Chondrocyte (in vitro differentiated cells): ENCODE data around the gene DSTN. TPM values are rescaled to one million over a fixed set of nuclear protein-coding genes. Genes with fewer than 3 reads are reported as not detected.
A peak's percentile ranks its signal among the peaks of the same experiment; 100 is the strongest.

ENCODE experiments used
- DNase-seq: peaks from one replicate; pipeline ENCODE4 v3.0.0; 2021; ENCODE audit warnings: mixed read lengths, low spot score
- H3K27ac Mint-ChIP-seq: one replicate; pipeline ENCODE4 v1.8.0; 2021; ENCODE audit warnings: mild to moderate bottlenecking, moderate library complexity, mixed read lengths; ENCODE audit not compliant: unreplicated experiment
- H3K27me3 Mint-ChIP-seq: 2 replicates; pipeline ENCODE4 v1.8.0; 2021; ENCODE audit warnings: low read depth, mixed read lengths
- H3K36me3 Mint-ChIP-seq: 2 replicates; pipeline ENCODE4 v1.8.0; 2021; ENCODE audit warnings: low read depth, mixed read lengths
- H3K4me1 Mint-ChIP-seq: 2 replicates; pipeline ENCODE4 v1.8.0; 2021; ENCODE audit warnings: low read depth, mild to moderate bottlenecking, mixed read lengths
- H3K4me3 Mint-ChIP-seq: one replicate; pipeline ENCODE4 v1.8.0; 2021; ENCODE audit warnings: mild to moderate bottlenecking, moderate library complexity, mixed read lengths; ENCODE audit not compliant: unreplicated experiment
- H3K9me3 Mint-ChIP-seq: 2 replicates; pipeline ENCODE4 v1.8.0; 2021; ENCODE audit warnings: low read depth, mixed read lengths
- total RNA-seq: library from RNA; stranded (reverse); gene quantifications from 3 replicates; pipeline ENCODE4 v1.2.1, GENCODE V29; 2021
- TF ChIP-seq, protein P1 (sequence below): fragments of 200-600 bp; sonication (generic); IDR thresholded peaks from 2 replicates; pipeline ENCODE4 v1.5.0; 2021; ENCODE audit warnings: antibody characterized with exemption, mild to moderate bottlenecking, moderate library complexity

The DSTN gene
- total RNA-seq, 1 donor from 2014 or later = 1,290 TPM

DNA sequence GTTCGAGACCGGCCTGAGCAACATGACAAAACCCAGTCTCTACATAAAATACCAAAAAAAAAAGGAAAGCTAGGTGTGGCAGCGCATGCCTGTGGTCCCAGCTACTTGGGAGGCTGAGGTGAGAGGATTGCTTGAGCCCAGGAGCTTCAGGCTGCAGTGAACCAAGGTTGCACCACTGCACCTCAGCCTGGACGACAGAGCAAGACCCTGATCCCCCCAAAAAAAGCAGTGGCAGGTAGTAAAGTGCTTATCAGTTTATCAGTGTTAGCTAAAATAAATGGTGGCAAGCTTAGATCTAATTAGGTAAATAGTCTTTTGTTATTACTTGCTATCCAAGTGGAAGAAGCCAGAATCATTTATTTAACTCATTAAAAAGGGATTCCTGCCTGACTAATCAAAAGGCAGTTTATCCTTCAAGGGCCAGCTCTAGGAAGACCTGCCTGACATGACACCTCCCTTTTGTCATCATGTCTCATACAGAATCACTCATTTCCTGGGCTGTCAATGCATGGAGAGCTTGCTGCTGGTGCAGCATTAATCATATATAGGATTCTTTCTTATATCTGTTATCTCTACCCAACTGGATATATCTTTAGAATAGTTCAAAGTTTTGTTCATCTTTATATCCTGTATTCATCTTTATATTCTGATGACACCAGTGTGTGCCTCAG lies 9.6 kb downstream of the DSTN start:
- peaks cover 27% of the 10 kb centered on the region for H3K36me3 Mint-ChIP-seq
- H3K4me1 Mint-ChIP-seq = peaks cover 86% of the 10 kb centered on the region
- H3K27ac Mint-ChIP-seq = peak overlapping the region; percentile 85
- TF ChIP-seq, protein P1, sequence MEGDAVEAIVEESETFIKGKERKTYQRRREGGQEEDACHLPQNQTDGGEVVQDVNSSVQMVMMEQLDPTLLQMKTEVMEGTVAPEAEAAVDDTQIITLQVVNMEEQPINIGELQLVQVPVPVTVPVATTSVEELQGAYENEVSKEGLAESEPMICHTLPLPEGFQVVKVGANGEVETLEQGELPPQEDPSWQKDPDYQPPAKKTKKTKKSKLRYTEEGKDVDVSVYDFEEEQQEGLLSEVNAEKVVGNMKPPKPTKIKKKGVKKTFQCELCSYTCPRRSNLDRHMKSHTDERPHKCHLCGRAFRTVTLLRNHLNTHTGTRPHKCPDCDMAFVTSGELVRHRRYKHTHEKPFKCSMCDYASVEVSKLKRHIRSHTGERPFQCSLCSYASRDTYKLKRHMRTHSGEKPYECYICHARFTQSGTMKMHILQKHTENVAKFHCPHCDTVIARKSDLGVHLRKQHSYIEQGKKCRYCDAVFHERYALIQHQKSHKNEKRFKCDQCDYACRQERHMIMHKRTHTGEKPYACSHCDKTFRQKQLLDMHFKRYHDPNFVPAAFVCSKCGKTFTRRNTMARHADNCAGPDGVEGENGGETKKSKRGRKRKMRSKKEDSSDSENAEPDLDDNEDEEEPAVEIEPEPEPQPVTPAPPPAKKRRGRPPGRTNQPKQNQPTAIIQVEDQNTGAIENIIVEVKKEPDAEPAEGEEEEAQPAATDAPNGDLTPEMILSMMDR = no peak
- no peaks in the 10 kb centered on the region for H3K27me3 Mint-ChIP-seq
- no peaks in the 10 kb centered on the region for H3K9me3 Mint-ChIP-seq
- no peak overlapping the region for H3K4me3 Mint-ChIP-seq
- DNase-seq = no peak

DNA sequence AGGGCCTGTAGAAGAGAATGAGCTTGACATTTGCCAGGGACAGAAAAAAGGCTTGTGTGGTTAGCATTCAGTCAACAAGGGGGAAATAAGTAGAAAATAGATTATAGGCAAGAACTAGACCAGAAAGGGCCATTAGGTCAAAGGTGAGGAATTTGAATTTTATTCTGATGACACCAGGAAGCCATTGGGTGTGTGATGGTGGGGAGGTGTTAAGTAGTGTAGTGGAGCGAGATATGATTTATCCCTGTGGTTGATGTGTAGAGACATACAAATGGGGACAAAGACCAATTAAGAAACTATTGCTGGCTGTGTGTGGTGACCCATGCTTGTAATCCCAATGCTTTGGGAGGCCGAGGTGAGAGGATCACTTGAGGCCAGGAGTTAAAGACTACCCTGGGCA lies 11.0 kb downstream of the DSTN start:
- no peaks in the 10 kb centered on the region for H3K9me3 Mint-ChIP-seq
- peaks cover 85% of the 10 kb centered on the region for H3K4me1 Mint-ChIP-seq
- H3K27me3 Mint-ChIP-seq = no peaks in the 10 kb centered on the region
- TF ChIP-seq, protein P1 = no peak
- H3K4me3 Mint-ChIP-seq = peak overlapping the region; percentile 11
- peak overlapping the region; percentile 56 for H3K27ac Mint-ChIP-seq
- H3K36me3 Mint-ChIP-seq = peaks cover 19% of the 10 kb centered on the region
- DNase-seq = no peak

DNA sequence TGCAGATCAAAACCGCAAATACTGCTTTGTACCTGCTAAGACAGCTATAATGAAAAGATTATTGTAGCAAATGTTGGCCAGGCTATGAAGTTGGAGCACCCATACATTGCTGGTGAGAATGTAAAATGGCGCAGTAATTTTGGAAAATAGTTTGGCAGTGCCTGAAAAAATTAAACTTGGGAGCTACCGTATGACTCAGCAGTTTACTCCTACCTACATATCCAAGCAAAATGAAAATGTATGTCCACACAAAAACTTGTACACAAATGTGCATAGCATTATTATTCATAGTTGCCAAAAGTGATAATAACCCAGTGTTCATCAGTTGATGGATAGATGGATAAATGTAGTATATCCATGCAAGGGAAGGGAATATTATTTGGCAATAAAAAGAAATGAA lies 13.3 kb downstream of the DSTN start:
- H3K9me3 Mint-ChIP-seq = no peaks in the 10 kb centered on the region
- H3K4me1 Mint-ChIP-seq = peaks cover 89% of the 10 kb centered on the region
- no peak for DNase-seq
- no peak overlapping the region for H3K4me3 Mint-ChIP-seq
- TF ChIP-seq, protein P1 = no peak
- no peaks in the 10 kb centered on the region for H3K27me3 Mint-ChIP-seq
- peaks cover 20% of the 10 kb centered on the region for H3K36me3 Mint-ChIP-seq
- H3K27ac Mint-ChIP-seq = peak overlapping the region; percentile 70

DNA sequence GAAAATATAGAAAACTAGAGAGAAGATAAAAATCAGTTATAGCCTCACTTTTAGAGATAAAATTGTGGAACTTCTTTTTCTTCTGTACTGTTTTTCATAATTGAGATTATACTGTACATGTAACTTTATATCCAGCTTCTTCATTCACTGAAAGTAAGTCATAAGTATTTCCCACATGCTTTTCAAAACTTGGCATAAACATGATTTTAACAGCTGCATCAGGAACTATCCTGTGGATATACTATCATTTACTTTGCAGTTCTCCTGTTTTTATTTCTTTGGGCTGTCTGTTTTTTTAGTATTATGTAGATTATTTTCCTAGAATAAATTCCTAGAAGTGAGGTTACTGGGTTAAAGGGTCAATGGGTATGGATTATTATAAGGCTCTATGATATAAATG lies 14.8 kb downstream of the DSTN start:
- Mint-ChIP-seq H3K27ac (peak overlapping the region; percentile 62), H3K9me3 (no peaks in the 10 kb centered on the region), H3K27me3 (no peaks in the 10 kb centered on the region), H3K4me3 (no peak overlapping the region), H3K36me3 (peaks cover 21% of the 10 kb centered on the region), H3K4me1 (peaks cover 89% of the 10 kb centered on the region)
- DNase-seq = no peak
- TF ChIP-seq, protein P1 = no peak

DNA sequence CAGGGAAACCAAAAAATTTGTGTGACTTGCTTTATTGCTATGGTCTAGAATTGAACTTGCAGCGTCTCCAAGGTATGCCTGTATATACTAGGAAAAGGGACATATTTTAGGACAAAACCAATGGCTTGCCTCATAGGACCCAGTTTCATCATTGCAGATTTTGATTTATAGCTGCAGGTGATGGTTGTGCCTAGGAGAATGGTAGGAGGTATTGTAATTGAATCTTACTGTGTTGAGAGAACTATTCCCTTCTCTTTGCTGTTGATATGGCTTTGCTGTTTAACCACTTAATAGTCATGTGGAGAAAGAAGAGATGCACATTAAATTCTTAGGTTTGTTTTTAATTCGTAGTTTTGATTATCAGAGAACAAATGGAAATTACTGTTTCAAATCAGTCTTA lies 16.4 kb downstream of the DSTN start:
- H3K27ac Mint-ChIP-seq = peak overlapping the region; percentile 33
- H3K4me3 Mint-ChIP-seq = no peak overlapping the region
- no peaks in the 10 kb centered on the region for H3K27me3 Mint-ChIP-seq
- H3K4me1 Mint-ChIP-seq = peaks cover 87% of the 10 kb centered on the region
- no peaks in the 10 kb centered on the region for H3K9me3 Mint-ChIP-seq
- DNase-seq = no peak
- peaks cover 15% of the 10 kb centered on the region for H3K36me3 Mint-ChIP-seq
- TF ChIP-seq, protein P1 = no peak
